ENCODE data around the gene UNC45A. TPM values are rescaled to one million over a fixed set of nuclear protein-coding genes. Genes with fewer than 3 reads are reported as not detected.

UNC45A gene
- total and polyA plus RNA-seq, 4 donors = 13.9 to 31.2 (median 24.9) TPM

DNA sequence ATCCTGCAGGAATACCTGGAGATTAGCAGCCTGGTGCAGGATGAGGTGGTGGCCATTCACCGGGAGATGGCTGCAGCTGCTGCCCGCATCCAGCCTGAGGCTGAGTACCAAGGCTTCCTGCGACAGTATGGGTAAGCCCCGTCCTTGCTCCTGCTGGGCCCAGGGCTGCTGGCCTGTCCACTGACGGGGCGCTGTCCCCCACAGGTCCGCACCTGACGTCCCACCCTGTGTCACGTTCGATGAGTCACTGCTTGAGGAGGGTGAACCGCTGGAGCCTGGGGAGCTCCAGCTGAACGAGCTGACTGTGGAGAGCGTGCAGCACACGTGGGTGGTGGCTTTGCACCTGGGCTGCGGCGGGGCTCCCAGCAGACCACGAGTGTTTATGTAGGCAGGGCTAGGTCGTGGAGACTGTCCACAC, 45.8 kb upstream of the UNC45A start:
- 91% methylated on average over 18 of the region's 18 CpGs for WGBS
- Histone ChIP-seq H3K36me3 (ENCODE audit: control insufficient read depth in 4 of 4, insufficient read depth in 3 of 4, low read depth in 1 of 4, low read length in 3 of 4) (peaks cover 25 to 59% (median 35%) of the 10 kb centered on the region in 4 donors), H3K9me3 (ENCODE audit: control insufficient read depth in 4 of 4, low read length in 3 of 4) (no peaks in the 10 kb centered on the region), H3K9ac (ENCODE audit: low read depth in 1 of 2, low read length in 2 of 2) (no peak overlapping the region), H3K4me3 (ENCODE audit: low read depth in 1 of 3, low read length in 3 of 3) (no peak overlapping the region), H3K4me1 (ENCODE audit: control insufficient read depth in 4 of 4, insufficient read depth in 4 of 4, low read length in 3 of 4) (peaks cover 6 to 30% (median 28%) of the 10 kb centered on the region in 4 donors), H3K27ac (ENCODE audit: low read depth in 1 of 2, low read length in 2 of 2) (no peak overlapping the region), H3K27me3 (ENCODE audit: control insufficient read depth in 4 of 4, insufficient read depth in 4 of 4, low read length in 3 of 4) (no peaks in the 10 kb centered on the region)
- no peak for DNase-seq (ENCODE audit: low spot score)
- TF ChIP-seq TAF1 (conservative IDR thresholded peaks at IDR 0.05) (no peak), JUND (IDR thresholded peaks at IDR 0.05) (no peak), RAD21 (IDR thresholded peaks at IDR 0.05) (no peak), GABPA (IDR thresholded peaks at IDR 0.05 in 1 of 2, conservative IDR thresholded peaks at IDR 0.05 in 1 of 2) (no peak), SP1 (IDR thresholded peaks at IDR 0.05) (no peak), EGR1 (IDR thresholded peaks at IDR 0.05; ENCODE audit: low read depth in 2 of 2) (no peak), RXRA (IDR thresholded peaks at IDR 0.05) (no peak), YY1 (IDR thresholded peaks at IDR 0.05) (no peak), FOXA1 (IDR thresholded peaks at IDR 0.05) (no peak), FOXA2 (IDR thresholded peaks at IDR 0.05) (no peak), NR2F2 (IDR thresholded peaks at IDR 0.05) (no peak), HNF4A (conservative IDR thresholded peaks at IDR 0.05) (no peak), HNF4G (IDR thresholded peaks at IDR 0.05) (no peak)
- TF ChIP-seq, protein P1, sequence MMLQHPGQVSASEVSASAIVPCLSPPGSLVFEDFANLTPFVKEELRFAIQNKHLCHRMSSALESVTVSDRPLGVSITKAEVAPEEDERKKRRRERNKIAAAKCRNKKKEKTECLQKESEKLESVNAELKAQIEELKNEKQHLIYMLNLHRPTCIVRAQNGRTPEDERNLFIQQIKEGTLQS (IDR thresholded peaks at IDR 0.05) = no peak
- TF ChIP-seq, protein P2, sequence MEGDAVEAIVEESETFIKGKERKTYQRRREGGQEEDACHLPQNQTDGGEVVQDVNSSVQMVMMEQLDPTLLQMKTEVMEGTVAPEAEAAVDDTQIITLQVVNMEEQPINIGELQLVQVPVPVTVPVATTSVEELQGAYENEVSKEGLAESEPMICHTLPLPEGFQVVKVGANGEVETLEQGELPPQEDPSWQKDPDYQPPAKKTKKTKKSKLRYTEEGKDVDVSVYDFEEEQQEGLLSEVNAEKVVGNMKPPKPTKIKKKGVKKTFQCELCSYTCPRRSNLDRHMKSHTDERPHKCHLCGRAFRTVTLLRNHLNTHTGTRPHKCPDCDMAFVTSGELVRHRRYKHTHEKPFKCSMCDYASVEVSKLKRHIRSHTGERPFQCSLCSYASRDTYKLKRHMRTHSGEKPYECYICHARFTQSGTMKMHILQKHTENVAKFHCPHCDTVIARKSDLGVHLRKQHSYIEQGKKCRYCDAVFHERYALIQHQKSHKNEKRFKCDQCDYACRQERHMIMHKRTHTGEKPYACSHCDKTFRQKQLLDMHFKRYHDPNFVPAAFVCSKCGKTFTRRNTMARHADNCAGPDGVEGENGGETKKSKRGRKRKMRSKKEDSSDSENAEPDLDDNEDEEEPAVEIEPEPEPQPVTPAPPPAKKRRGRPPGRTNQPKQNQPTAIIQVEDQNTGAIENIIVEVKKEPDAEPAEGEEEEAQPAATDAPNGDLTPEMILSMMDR (IDR thresholded peaks at IDR 0.05; ENCODE audit: low read depth, low read length, missing input control) = no peak
- TF ChIP-seq, protein P3, sequence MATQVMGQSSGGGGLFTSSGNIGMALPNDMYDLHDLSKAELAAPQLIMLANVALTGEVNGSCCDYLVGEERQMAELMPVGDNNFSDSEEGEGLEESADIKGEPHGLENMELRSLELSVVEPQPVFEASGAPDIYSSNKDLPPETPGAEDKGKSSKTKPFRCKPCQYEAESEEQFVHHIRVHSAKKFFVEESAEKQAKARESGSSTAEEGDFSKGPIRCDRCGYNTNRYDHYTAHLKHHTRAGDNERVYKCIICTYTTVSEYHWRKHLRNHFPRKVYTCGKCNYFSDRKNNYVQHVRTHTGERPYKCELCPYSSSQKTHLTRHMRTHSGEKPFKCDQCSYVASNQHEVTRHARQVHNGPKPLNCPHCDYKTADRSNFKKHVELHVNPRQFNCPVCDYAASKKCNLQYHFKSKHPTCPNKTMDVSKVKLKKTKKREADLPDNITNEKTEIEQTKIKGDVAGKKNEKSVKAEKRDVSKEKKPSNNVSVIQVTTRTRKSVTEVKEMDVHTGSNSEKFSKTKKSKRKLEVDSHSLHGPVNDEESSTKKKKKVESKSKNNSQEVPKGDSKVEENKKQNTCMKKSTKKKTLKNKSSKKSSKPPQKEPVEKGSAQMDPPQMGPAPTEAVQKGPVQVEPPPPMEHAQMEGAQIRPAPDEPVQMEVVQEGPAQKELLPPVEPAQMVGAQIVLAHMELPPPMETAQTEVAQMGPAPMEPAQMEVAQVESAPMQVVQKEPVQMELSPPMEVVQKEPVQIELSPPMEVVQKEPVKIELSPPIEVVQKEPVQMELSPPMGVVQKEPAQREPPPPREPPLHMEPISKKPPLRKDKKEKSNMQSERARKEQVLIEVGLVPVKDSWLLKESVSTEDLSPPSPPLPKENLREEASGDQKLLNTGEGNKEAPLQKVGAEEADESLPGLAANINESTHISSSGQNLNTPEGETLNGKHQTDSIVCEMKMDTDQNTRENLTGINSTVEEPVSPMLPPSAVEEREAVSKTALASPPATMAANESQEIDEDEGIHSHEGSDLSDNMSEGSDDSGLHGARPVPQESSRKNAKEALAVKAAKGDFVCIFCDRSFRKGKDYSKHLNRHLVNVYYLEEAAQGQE (IDR thresholded peaks at IDR 0.05) = no peak
- TF ChIP-seq, protein P4, sequence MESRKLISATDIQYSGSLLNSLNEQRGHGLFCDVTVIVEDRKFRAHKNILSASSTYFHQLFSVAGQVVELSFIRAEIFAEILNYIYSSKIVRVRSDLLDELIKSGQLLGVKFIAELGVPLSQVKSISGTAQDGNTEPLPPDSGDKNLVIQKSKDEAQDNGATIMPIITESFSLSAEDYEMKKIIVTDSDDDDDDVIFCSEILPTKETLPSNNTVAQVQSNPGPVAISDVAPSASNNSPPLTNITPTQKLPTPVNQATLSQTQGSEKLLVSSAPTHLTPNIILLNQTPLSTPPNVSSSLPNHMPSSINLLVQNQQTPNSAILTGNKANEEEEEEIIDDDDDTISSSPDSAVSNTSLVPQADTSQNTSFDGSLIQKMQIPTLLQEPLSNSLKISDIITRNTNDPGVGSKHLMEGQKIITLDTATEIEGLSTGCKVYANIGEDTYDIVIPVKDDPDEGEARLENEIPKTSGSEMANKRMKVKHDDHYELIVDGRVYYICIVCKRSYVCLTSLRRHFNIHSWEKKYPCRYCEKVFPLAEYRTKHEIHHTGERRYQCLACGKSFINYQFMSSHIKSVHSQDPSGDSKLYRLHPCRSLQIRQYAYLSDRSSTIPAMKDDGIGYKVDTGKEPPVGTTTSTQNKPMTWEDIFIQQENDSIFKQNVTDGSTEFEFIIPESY (IDR thresholded peaks at IDR 0.05) = no peak
- TF ChIP-seq, protein P5, sequence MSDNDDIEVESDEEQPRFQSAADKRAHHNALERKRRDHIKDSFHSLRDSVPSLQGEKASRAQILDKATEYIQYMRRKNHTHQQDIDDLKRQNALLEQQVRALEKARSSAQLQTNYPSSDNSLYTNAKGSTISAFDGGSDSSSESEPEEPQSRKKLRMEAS (IDR thresholded peaks at IDR 0.05) = no peak
